Trophoblast cell (in vitro differentiated cells and primary cell): Measurements from ENCODE around the gene GSE1.

Experiments used
- DNase-seq, 2 donors: peaks; one replicate each; pipeline ENCODE4 v3.0.0-alpha.2; 2016
- H2AFZ ChIP-seq: 2 replicates; pipeline ENCODE4 v1.6.1; 2013; ENCODE audit warnings: low read length, moderate library complexity, mild to moderate bottlenecking; ENCODE audit not compliant: insufficient read depth, poor library complexity
- H2AK5ac ChIP-seq: 2 replicates; pipeline ENCODE4 v1.6.1; 2013; ENCODE audit warnings: mild to moderate bottlenecking, low read length
- H2BK120ac ChIP-seq: 2 replicates; pipeline ENCODE4 v1.6.1; 2013; ENCODE audit warnings: low read length, mild to moderate bottlenecking, moderate library complexity; ENCODE audit not compliant: insufficient read depth, poor library complexity
- H2BK12ac ChIP-seq: 2 replicates; pipeline ENCODE4 v1.6.1; 2013; ENCODE audit warnings: mild to moderate bottlenecking, low read length, moderate library complexity
- H2BK5ac ChIP-seq: 2 replicates; pipeline ENCODE4 v1.6.1; 2013; ENCODE audit warnings: low read length, low read depth, moderate library complexity, mild to moderate bottlenecking; ENCODE audit not compliant: poor library complexity
- H3K14ac ChIP-seq: 2 replicates; pipeline ENCODE4 v1.6.1; 2013; ENCODE audit warnings: mild to moderate bottlenecking, low read length
- H3K18ac ChIP-seq: 2 replicates; pipeline ENCODE4 v1.6.1; 2013; ENCODE audit warnings: mild to moderate bottlenecking, low read length
- H3K23ac ChIP-seq: 2 replicates; pipeline ENCODE4 v1.6.1; 2013; ENCODE audit warnings: low read length
- H3K27ac ChIP-seq: 2 replicates; pipeline ENCODE4 v1.5.1; 2013; ENCODE audit warnings: low read depth, mild to moderate bottlenecking, inconsistent platforms, low read length, moderate library complexity
- H3K27me3 ChIP-seq: 2 replicates; pipeline ENCODE4 v1.6.1; 2013; ENCODE audit warnings: inconsistent platforms, mild to moderate bottlenecking, low read length, moderate library complexity; ENCODE audit not compliant: insufficient read depth
- H3K36me3 ChIP-seq, 2 experiments: 1 replicate in 1 of 2; 2 replicates in 1 of 2; pipeline ENCODE4 v1.6.1; 2013; ENCODE audit warnings: low read length in 2 of 2, mild to moderate bottlenecking in 2 of 2, moderate library complexity in 1 of 2; ENCODE audit not compliant: insufficient read depth in 2 of 2, control insufficient read depth in 1 of 2
- H3K4ac ChIP-seq: 2 replicates; pipeline ENCODE4 v1.6.1; 2013; ENCODE audit warnings: low read depth, mild to moderate bottlenecking, low read length, moderate library complexity
- H3K4me1 ChIP-seq, 2 experiments: 1 replicate in 1 of 2; 2 replicates in 1 of 2; pipeline ENCODE4 v1.6.1; 2013; ENCODE audit warnings: low read length in 2 of 2, mild to moderate bottlenecking in 2 of 2, moderate library complexity in 1 of 2; ENCODE audit not compliant: insufficient read depth in 2 of 2, control insufficient read depth in 1 of 2
- H3K4me2 ChIP-seq: 2 replicates; pipeline ENCODE4 v1.6.1; 2013; ENCODE audit warnings: inconsistent platforms, mild to moderate bottlenecking, low read length, moderate library complexity
- H3K4me3 ChIP-seq: 2 replicates; pipeline ENCODE4 v1.5.1; 2013; ENCODE audit warnings: mild to moderate bottlenecking, low read depth, low read length, inconsistent platforms
- H3K79me1 ChIP-seq: one replicate; pipeline ENCODE4 v1.6.1; 2013; ENCODE audit warnings: low read length
- H3K79me2 ChIP-seq: 2 replicates; pipeline ENCODE4 v1.6.1; 2013; ENCODE audit warnings: low read length, mild to moderate bottlenecking; ENCODE audit not compliant: control insufficient read depth, insufficient read depth, poor library complexity
- H3K9ac ChIP-seq: 2 replicates; pipeline ENCODE4 v1.6.1; 2013; ENCODE audit warnings: mild to moderate bottlenecking, low read length
- H3K9me3 ChIP-seq: 2 replicates; pipeline ENCODE4 v1.6.1; 2013; ENCODE audit warnings: low read depth, mild to moderate bottlenecking, control low read depth, inconsistent platforms, low read length; ENCODE audit not compliant: insufficient read depth
- H4K12ac ChIP-seq: 2 replicates; pipeline ENCODE4 v1.6.1; 2013; ENCODE audit warnings: low read depth, mild to moderate bottlenecking, low read length, moderate library complexity
- H4K8ac ChIP-seq: 2 replicates; pipeline ENCODE4 v1.6.1; 2013; ENCODE audit warnings: low read depth, mild to moderate bottlenecking, low read length, moderate library complexity
- H4K91ac ChIP-seq: one replicate; pipeline ENCODE4 v1.6.1; 2013; ENCODE audit warnings: low read depth, mild to moderate bottlenecking, low read length, moderate library complexity
- WGBS: extraction: QIAGEN DNeasy Blood & Tissue Kit; methylation state at CpG from one replicate; pipeline ENCODE4 v1.1.7; 2013; ENCODE audit warnings: missing lambda C conversion rate; ENCODE audit not compliant: insufficient read length, insufficient coverage; ENCODE audit errors: extremely low coverage; 5-methylcytosine and 5-hydroxymethylcytosine counted together

Gene GSE1

GRCh38 chr16:85623997-85624601 is 11.0 kb downstream of the GSE1 start:
- Histone ChIP-seq H2AK5ac (no peak overlapping the region), H3K4me1 (peaks cover 23 to 34% of the 10 kb centered on the region in 2 experiments), H4K91ac (no peak overlapping the region), H3K27ac (no peak overlapping the region), H3K79me2 (peaks cover 30% of the 10 kb centered on the region), H3K14ac (no peak overlapping the region), H3K4me2 (no peak overlapping the region), H2BK120ac (no peak overlapping the region), H3K4ac (peak overlapping the region; percentile 36), H4K8ac (no peak overlapping the region), H3K18ac (no peak overlapping the region), H3K9ac (no peak overlapping the region), H4K12ac (no peak overlapping the region), H3K27me3 (no peaks in the 10 kb centered on the region), H2AFZ (no peak overlapping the region), H3K36me3 (peaks cover 21 to 36% of the 10 kb centered on the region in 2 experiments), H2BK5ac (no peak overlapping the region), H3K79me1 (peaks cover 1% of the 10 kb centered on the region), H3K4me3 (no peak overlapping the region), H3K23ac (no peak overlapping the region), H2BK12ac (no peak overlapping the region), H3K9me3 (peaks cover under 1% of the 10 kb centered on the region)
- no CpG with 5 or more reads among the region's 21 CpGs for WGBS
- DNase-seq: no peak

DNA sequence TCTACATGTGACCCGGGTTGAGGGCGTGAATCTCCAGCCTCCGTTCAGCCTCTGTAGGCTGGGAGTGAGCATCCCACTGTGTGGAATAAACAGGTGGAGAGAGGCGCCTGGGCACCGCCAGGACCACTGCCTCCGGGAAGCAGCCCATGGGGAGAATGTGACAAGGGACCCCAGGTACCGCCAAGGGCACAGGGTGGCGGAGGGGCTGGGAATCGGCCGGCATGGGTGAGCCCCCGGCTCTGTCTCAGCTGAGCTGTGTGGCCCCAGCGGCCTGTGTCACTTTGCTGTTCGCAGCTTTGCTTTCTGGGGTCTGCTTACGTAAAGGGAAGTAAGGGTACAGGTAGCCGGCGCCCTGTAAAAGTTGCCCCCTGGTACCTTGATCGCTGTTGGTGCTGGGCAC is 11.5 kb downstream of the GSE1 start:
- Histone ChIP-seq H4K91ac (no peak overlapping the region), H3K36me3 (peaks cover 24 to 40% of the 10 kb centered on the region in 2 experiments), H2AFZ (no peak overlapping the region), H4K8ac (no peak overlapping the region), H3K27me3 (no peaks in the 10 kb centered on the region), H2BK120ac (no peak overlapping the region), H4K12ac (no peak overlapping the region), H3K9me3 (peaks cover 4% of the 10 kb centered on the region), H3K23ac (no peak overlapping the region), H3K79me2 (peaks cover 27% of the 10 kb centered on the region), H3K4me2 (no peak overlapping the region), H2AK5ac (no peak overlapping the region), H3K4ac (peak overlapping the region; percentile 36), H3K79me1 (peaks cover 1% of the 10 kb centered on the region), H2BK12ac (no peak overlapping the region), H3K27ac (no peak overlapping the region), H3K4me1 (peaks cover 23 to 32% of the 10 kb centered on the region in 2 experiments), H3K4me3 (no peak overlapping the region), H3K18ac (no peak overlapping the region), H2BK5ac (no peak overlapping the region), H3K9ac (no peak overlapping the region), H3K14ac (no peak overlapping the region)
- DNase-seq: no peak
- WGBS: no CpG with 5 or more reads among the region's 17 CpGs

DNA sequence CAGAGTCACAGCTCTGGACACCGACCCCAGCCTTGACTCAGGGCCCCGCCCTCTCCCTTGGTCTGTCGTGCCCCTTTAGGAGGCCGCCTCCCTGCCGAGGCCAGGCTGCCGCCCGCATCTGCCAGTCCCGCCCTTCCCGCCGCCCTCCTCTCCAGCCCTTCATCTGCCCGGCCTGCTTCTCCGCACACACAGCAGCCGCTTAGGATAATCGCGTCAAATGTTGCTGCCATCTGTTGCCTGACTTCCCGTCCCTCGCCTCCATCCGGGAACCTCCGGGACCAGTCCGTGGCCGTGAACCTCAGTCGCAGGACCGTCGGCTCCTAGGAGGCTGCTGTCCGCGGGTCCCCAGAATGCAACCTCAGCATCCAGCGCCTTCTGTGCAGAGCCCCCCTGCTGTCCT is 11.9 kb downstream of the GSE1 start:
- Histone ChIP-seq H3K9me3 (peaks cover 4% of the 10 kb centered on the region), H2BK120ac (no peak overlapping the region), H3K4ac (peak overlapping the region; percentile 24), H3K18ac (no peak overlapping the region), H3K27me3 (no peaks in the 10 kb centered on the region), H4K91ac (no peak overlapping the region), H3K27ac (no peak overlapping the region), H3K79me1 (peaks cover 1% of the 10 kb centered on the region), H3K4me1 (peaks cover 23 to 32% of the 10 kb centered on the region in 2 experiments), H2AK5ac (no peak overlapping the region), H2BK12ac (no peak overlapping the region), H4K12ac (no peak overlapping the region), H3K36me3 (peaks cover 26 to 44% of the 10 kb centered on the region in 2 experiments), H3K4me3 (no peak overlapping the region), H2AFZ (no peak overlapping the region), H3K4me2 (no peak overlapping the region), H3K9ac (no peak overlapping the region), H3K14ac (no peak overlapping the region), H4K8ac (no peak overlapping the region), H2BK5ac (no peak overlapping the region), H3K23ac (no peak overlapping the region), H3K79me2 (peaks cover 31% of the 10 kb centered on the region)
- DNase-seq: peak in 1 of 2 donors; percentile 51
- no CpG with 5 or more reads among the region's 27 CpGs for WGBS

DNA sequence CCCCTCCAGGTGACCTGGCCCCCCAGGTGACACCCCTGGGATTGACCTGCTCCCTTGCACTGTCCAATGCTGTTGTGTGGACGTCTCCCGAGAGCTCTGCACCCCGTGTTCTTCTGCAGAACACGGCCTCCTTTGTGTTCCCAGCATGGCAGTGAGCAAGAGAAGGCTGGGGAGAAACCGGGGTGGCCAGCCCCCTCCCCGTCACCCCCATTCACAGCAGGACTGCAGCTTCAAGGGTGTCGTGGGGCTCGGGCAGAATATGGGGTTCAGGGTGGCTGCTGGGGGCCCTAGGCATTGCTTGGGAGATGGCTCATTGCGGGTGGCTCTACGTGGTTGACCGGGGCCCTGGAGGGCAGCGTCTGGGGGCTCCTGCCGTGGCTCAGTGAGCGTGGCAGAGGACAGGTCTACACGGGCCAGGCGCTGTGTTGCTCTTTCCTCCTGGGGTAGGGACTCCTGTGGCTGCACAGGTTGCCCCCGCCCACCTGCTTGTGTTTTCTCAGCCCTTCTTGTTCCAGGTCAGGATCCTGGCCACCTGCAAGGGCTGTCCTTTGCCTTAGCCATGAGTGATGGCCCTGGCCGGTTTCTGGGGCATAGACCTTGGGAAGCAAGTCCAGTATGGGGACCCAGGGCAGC is 12.5 kb downstream of the GSE1 start:
- Histone ChIP-seq H2BK120ac (no peak overlapping the region), H3K36me3 (peaks cover 26 to 43% of the 10 kb centered on the region in 2 experiments), H3K4me1 (peaks cover 23 to 32% of the 10 kb centered on the region in 2 experiments), H3K79me1 (peaks cover 1% of the 10 kb centered on the region), H4K91ac (no peak overlapping the region), H3K79me2 (peaks cover 29% of the 10 kb centered on the region), H3K18ac (peak overlapping the region; percentile 51), H4K12ac (no peak overlapping the region), H3K27me3 (no peaks in the 10 kb centered on the region), H2BK12ac (no peak overlapping the region), H2BK5ac (no peak overlapping the region), H2AK5ac (no peak overlapping the region), H3K4me2 (no peak overlapping the region), H3K4me3 (no peak overlapping the region), H3K9ac (no peak overlapping the region), H3K9me3 (peaks cover 4% of the 10 kb centered on the region), H3K4ac (peak overlapping the region; percentile 18), H3K27ac (no peak overlapping the region), H4K8ac (no peak overlapping the region), H3K14ac (no peak overlapping the region), H3K23ac (no peak overlapping the region), H2AFZ (peak overlapping the region; percentile 11)
- no CpG with 5 or more reads among the region's 18 CpGs for WGBS
- no peak for DNase-seq
